ENCODE measurements around the gene BBOX1.

Gene BBOX1

GRCh38 chr11:27011560-27012233, 28.9 kb upstream of the BBOX1 start:
- Histone ChIP-seq H3K36me3 (ENCODE audit: control insufficient read depth, insufficient read depth, low read length) (no peaks in the 10 kb centered on the region), H3K4me3 (ENCODE audit: low read length) (no peak overlapping the region), H3K9ac (ENCODE audit: low read length) (no peak overlapping the region), H3K27ac (ENCODE audit: low read depth, low read length) (peak overlapping the region; percentile 49), H3K27me3 (ENCODE audit: control insufficient read depth, insufficient read depth, low read length) (no peaks in the 10 kb centered on the region), H3K4me1 (ENCODE audit: control insufficient read depth, insufficient read depth, low read length) (peaks cover 22% of the 10 kb centered on the region)

GRCh38 chr11:27012234-27012921, 28.2 kb upstream of the BBOX1 start:
- H3K9ac ChIP-seq (ENCODE audit: low read length): no peak overlapping the region
- H3K36me3 ChIP-seq (ENCODE audit: control insufficient read depth, insufficient read depth, low read length): no peaks in the 10 kb centered on the region
- peaks cover 22% of the 10 kb centered on the region for H3K4me1 ChIP-seq (ENCODE audit: control insufficient read depth, insufficient read depth, low read length)
- H3K4me3 ChIP-seq (ENCODE audit: low read length): peak overlapping the region; percentile 14
- peak overlapping the region; percentile 49 for H3K27ac ChIP-seq (ENCODE audit: low read depth, low read length)
- no peaks in the 10 kb centered on the region for H3K27me3 ChIP-seq (ENCODE audit: control insufficient read depth, insufficient read depth, low read length)

GRCh38 chr11:27013781-27014361, 26.7 kb upstream of the BBOX1 start:
- H3K36me3 ChIP-seq (ENCODE audit: control insufficient read depth, insufficient read depth, low read length): no peaks in the 10 kb centered on the region
- no peak overlapping the region for H3K4me3 ChIP-seq (ENCODE audit: low read length)
- H3K4me1 ChIP-seq (ENCODE audit: control insufficient read depth, insufficient read depth, low read length): peaks cover 22% of the 10 kb centered on the region
- H3K9ac ChIP-seq (ENCODE audit: low read length): no peak overlapping the region
- no peaks in the 10 kb centered on the region for H3K27me3 ChIP-seq (ENCODE audit: control insufficient read depth, insufficient read depth, low read length)
- H3K27ac ChIP-seq (ENCODE audit: low read depth, low read length): peak overlapping the region; percentile 48

GRCh38 chr11:27018902-27019529, 21.6 kb upstream of the BBOX1 start:
- no peak overlapping the region for H3K27ac ChIP-seq (ENCODE audit: low read depth, low read length)
- no peak overlapping the region for H3K4me3 ChIP-seq (ENCODE audit: low read length)
- no peak overlapping the region for H3K9ac ChIP-seq (ENCODE audit: low read length)
- no peaks in the 10 kb centered on the region for H3K27me3 ChIP-seq (ENCODE audit: control insufficient read depth, insufficient read depth, low read length)
- H3K36me3 ChIP-seq (ENCODE audit: control insufficient read depth, insufficient read depth, low read length): no peaks in the 10 kb centered on the region
- peaks cover 2% of the 10 kb centered on the region for H3K4me1 ChIP-seq (ENCODE audit: control insufficient read depth, insufficient read depth, low read length)

- no peaks in the 10 kb centered on the region for H3K4me1 ChIP-seq (ENCODE audit: control insufficient read depth, insufficient read depth, low read length)
- no peak overlapping the region for H3K4me3 ChIP-seq (ENCODE audit: low read length)
- H3K9ac ChIP-seq (ENCODE audit: low read length): no peak overlapping the region
- no peak overlapping the region for H3K27ac ChIP-seq (ENCODE audit: low read depth, low read length)
- no peaks in the 10 kb centered on the region for H3K27me3 ChIP-seq (ENCODE audit: control insufficient read depth, insufficient read depth, low read length)
- no peaks in the 10 kb centered on the region for H3K36me3 ChIP-seq (ENCODE audit: control insufficient read depth, insufficient read depth, low read length)
These were observed 19.9 kb upstream of the BBOX1 start for GRCh38 chr11:27020751-27021150.

GRCh38 chr11:27022659-27023251, 17.9 kb upstream of the BBOX1 start:
- no peak overlapping the region for H3K9ac ChIP-seq (ENCODE audit: low read length)
- H3K27me3 ChIP-seq (ENCODE audit: control insufficient read depth, insufficient read depth, low read length): no peaks in the 10 kb centered on the region
- no peaks in the 10 kb centered on the region for H3K36me3 ChIP-seq (ENCODE audit: control insufficient read depth, insufficient read depth, low read length)
- no peak overlapping the region for H3K27ac ChIP-seq (ENCODE audit: low read depth, low read length)
- no peak overlapping the region for H3K4me3 ChIP-seq (ENCODE audit: low read length)
- no peaks in the 10 kb centered on the region for H3K4me1 ChIP-seq (ENCODE audit: control insufficient read depth, insufficient read depth, low read length)

GRCh38 chr11:27024865-27025264, 15.8 kb upstream of the BBOX1 start:
- Histone ChIP-seq H3K36me3 (ENCODE audit: control insufficient read depth, insufficient read depth, low read length) (no peaks in the 10 kb centered on the region), H3K9ac (ENCODE audit: low read length) (no peak overlapping the region), H3K27me3 (ENCODE audit: control insufficient read depth, insufficient read depth, low read length) (no peaks in the 10 kb centered on the region), H3K27ac (ENCODE audit: low read depth, low read length) (no peak overlapping the region), H3K4me3 (ENCODE audit: low read length) (no peak overlapping the region), H3K4me1 (ENCODE audit: control insufficient read depth, insufficient read depth, low read length) (no peaks in the 10 kb centered on the region)

- Histone ChIP-seq H3K9ac (ENCODE audit: low read length) (no peak overlapping the region), H3K4me1 (ENCODE audit: control insufficient read depth, insufficient read depth, low read length) (no peaks in the 10 kb centered on the region), H3K36me3 (ENCODE audit: control insufficient read depth, insufficient read depth, low read length) (no peaks in the 10 kb centered on the region), H3K4me3 (ENCODE audit: low read length) (no peak overlapping the region), H3K27ac (ENCODE audit: low read depth, low read length) (no peak overlapping the region), H3K27me3 (ENCODE audit: control insufficient read depth, insufficient read depth, low read length) (no peaks in the 10 kb centered on the region)
These were observed 15.2 kb upstream of the BBOX1 start for GRCh38 chr11:27025312-27025955.

- H3K4me3 ChIP-seq (ENCODE audit: low read length): no peak overlapping the region
- H3K27me3 ChIP-seq (ENCODE audit: control insufficient read depth, insufficient read depth, low read length): no peaks in the 10 kb centered on the region
- H3K36me3 ChIP-seq (ENCODE audit: control insufficient read depth, insufficient read depth, low read length): no peaks in the 10 kb centered on the region
- no peak overlapping the region for H3K9ac ChIP-seq (ENCODE audit: low read length)
- H3K4me1 ChIP-seq (ENCODE audit: control insufficient read depth, insufficient read depth, low read length): no peaks in the 10 kb centered on the region
- H3K27ac ChIP-seq (ENCODE audit: low read depth, low read length): no peak overlapping the region
These were observed 14.5 kb upstream of the BBOX1 start for GRCh38 chr11:27025957-27026733.

- Histone ChIP-seq H3K4me3 (ENCODE audit: low read length) (no peak overlapping the region), H3K36me3 (ENCODE audit: control insufficient read depth, insufficient read depth, low read length) (no peaks in the 10 kb centered on the region), H3K27me3 (ENCODE audit: control insufficient read depth, insufficient read depth, low read length) (no peaks in the 10 kb centered on the region), H3K9ac (ENCODE audit: low read length) (no peak overlapping the region), H3K4me1 (ENCODE audit: control insufficient read depth, insufficient read depth, low read length) (no peaks in the 10 kb centered on the region), H3K27ac (ENCODE audit: low read depth, low read length) (no peak overlapping the region)
These were observed 12.1 kb upstream of the BBOX1 start for GRCh38 chr11:27028561-27028965.

- Histone ChIP-seq H3K4me3 (ENCODE audit: low read length) (no peak overlapping the region), H3K36me3 (ENCODE audit: control insufficient read depth, insufficient read depth, low read length) (no peaks in the 10 kb centered on the region), H3K27ac (ENCODE audit: low read depth, low read length) (no peak overlapping the region), H3K27me3 (ENCODE audit: control insufficient read depth, insufficient read depth, low read length) (no peaks in the 10 kb centered on the region), H3K4me1 (ENCODE audit: control insufficient read depth, insufficient read depth, low read length) (no peaks in the 10 kb centered on the region), H3K9ac (ENCODE audit: low read length) (no peak overlapping the region)
These were observed 10.6 kb upstream of the BBOX1 start for GRCh38 chr11:27029966-27030365.
